Left renal pelvis (tissue), 4 donors: Measurements from ENCODE around the gene SLC25A12. TPM values are rescaled to one million over a fixed set of nuclear protein-coding genes. Genes with fewer than 3 reads are reported as not detected.
A peak's percentile ranks its signal among the peaks of the same experiment; 100 is the strongest.

Experiments
- DNase-seq, 4 donors: peaks; one replicate each; pipeline ENCODE4 v3.0.0-alpha.2; 2013; ENCODE audit warnings: low read depth in 4 of 4, low spot score in 3 of 4
- polyA plus RNA-seq, 4 donors: library from polyadenylated mRNA; unstranded; fragments of 120-200 nt; gene quantifications; one replicate each; pipeline ENCODE4 v1.2.1, GENCODE V29; 2013; ENCODE audit not compliant: insufficient read length in 4 of 4

SLC25A12 gene
- polyA plus RNA-seq, 4 donors: 22.4 to 28.9 (median 26.6) TPM

DNA sequence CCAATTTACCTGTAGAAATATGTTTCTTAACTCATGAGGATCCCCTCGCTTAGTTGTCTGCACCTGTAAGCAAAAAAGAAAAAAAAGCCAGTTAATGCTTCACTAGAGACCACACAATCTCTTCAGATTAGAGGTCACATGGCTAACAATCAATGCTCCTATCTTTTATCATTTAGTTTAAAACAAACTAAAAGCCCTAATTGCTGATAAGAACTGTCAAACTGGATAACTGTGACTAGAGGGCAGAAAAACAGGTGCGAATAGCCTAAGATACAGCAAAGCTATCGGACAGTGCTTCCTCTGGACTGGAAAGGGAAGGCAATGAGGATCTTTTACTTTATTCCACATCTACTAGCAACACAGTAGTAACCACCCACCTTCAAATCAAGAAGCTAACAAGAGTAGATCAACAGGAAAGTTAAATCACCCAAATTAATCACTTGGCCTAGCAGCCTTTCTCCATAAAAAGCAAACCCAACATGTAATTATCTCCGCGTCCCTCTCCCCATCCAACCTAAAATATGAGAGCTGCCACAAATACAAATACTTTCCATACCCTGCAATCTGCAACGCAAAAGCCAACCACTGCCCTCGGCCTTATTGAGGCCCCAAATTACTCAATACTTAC is 734 bp downstream of the SLC25A12 start:
- DNase-seq: no peak

DNA sequence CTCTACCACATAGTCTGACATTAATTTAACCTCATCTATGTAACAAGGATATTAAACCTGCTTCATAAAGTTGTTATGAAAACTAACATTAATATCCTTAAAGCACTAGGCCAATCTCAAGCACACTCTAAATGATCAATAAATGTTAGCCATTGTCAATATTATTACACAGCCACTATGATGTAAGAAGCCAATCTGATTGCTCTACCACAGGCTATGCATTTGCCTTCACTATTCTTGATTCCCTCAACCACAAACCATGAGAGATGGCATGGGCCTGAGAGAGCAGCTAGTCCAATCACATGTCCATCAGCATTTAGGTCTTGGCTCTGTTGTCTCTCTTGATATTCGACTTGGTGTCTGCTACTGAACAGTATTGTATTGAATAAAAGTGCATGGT is 4.2 kb downstream of the SLC25A12 start:
- no peak for DNase-seq

DNA sequence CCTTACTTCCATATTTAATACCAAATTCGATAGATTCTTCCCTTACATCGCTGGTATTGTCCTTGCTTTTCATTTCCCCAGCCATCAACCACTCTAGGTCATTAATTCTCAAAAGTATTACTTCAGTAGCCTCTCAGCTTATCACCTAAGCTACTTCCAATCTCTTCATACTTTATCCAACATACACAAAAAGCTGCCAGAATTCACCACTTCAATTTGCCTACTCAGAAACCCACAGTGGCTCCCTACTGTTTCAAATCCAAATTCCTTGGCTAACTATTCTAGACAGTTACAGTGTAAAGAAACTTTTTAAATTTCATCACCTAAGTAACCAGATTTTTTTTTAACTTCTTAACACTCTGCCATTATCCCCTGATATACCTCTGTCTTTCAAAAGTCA is 4.7 kb downstream of the SLC25A12 start:
- DNase-seq: no peak

DNA sequence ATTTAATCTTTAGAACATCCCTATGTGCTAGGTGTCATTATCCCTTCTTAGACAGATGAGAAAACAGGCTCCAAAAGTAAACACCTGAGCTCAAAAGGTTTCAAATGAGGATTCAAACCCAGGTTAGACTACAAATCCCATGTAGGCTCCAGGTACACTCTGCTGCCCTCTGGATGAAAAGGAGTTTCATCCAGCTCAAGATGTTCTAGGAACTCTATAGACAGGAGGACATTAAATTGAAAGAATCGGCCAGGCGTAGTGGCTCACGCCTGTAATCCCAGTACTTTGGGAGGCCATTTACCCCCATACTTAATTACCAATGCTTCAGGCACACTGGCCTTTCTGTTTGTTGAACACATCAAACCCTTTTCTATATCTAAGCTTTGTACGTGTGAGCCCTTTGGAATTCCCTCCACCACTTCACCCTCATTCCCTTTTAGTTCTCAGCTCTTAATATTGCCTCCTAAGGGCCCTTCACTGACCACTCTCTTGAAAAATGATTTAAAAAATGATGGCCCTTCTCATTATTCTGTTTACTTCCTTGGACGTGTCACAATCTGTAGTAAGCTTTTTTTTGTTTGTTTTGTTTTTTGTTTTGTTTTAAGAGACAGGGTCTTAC is 10.7 kb downstream of the SLC25A12 start:
- no peak for DNase-seq

DNA sequence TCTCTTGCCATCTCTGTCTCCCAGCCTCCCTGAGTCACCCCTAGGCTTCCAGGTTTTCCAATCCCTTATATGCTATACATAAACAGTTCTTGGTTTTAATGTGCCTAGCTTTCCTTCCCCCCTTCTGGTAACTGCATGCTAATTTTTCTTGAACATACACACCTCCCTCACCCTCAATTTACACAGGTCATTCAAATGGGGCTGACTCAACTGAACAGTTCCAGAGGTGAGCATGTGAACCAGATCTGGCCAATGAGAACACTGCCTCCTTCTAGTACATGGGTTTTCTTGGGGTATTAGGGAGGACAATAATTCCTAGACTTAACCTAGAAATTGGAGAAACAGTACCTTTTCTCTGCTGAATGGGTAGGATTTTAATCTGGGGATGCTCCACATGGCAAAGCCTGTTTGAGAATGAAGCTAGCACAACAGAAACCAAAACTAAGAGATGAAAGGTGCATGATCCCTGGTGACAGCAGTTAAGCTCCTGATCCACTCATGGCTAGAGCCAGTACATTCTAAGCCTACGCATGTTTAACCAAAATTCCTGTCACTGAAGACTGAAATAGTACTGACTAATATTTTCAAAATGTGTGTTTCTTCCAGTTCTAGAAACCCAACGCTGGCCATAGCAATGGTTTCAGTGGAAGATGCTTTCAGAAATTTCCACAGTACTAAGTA is 11.8 kb downstream of the SLC25A12 start:
- no peak for DNase-seq

DNA sequence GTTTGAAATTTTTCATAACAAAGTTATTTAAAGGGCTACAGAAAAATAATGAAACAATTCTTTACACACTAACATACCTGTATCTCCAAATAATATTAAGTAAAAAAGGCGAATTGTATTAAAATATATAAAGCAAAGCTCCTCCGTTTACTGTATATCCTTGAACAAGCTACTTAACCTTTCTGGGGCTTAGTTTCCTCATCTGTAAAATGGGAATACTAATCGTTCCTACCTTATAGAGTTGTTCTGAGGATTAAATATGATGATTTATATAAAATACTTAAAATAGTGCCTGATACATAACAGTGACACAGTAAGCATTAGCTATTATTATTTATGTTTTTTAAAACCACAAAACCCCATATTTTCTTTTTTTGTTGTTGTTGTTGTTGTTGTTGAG is 13.3 kb downstream of the SLC25A12 start:
- DNase-seq: no peak

DNA sequence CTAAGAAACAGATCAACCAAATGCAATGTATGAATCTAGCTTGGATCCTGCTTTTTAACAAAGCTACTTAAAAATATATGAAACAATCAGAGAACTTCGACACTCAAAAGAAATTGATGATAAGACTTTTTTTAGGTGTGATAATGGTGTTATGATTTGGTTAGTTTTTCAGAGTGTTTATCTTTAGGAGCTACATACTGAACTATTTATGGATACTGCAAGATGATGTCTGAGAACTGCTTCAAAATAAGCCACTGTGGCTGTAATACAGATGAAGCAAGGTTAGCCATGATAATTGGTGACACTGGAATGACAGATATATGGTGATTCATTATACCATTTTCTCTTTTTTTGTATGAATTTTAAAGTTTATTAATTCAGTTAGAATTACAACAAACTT is 14.2 kb downstream of the SLC25A12 start:
- DNase-seq: no peak

DNA sequence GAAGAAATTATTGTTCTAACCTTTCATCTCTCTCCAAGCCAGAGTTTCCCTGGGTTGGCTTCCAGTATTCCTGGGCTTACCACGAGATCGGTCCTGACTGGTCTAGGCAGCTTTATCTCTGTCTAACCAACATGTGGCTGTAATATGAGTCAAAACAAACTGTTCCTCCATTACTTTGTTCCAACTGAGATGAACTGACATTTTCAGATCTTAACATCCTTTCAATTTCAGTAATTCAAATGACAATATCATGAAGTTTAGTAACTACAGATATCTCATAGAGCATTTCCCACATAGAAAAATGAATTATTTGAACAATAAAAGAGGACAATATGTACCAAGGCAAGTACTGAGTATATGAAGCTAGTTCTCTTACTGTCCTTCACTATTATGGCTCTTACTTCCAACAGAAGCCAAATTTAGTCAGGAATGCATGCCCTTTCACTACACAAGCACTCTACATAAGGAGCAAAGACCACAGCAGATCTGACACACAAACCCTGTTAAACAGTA is 15.5 kb downstream of the SLC25A12 start:
- DNase-seq: no peak

DNA sequence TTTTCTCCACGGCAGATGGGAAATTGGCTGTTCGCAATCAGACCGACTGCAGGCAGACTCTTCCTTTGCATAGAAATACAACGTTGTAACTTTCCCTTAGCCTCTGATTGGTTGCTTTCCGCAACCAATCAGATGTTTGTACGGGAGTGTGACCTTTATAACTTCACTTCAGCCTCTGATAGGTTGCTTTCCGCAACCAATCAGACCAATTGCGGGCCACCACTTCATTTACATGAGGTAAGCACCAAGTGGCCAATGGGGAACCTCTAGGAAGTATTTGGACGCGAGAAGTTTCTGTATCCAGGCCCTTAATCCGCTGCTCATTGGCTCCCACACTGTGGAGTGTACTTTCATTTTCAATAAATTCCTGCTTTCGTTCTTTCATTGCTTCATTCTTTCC is 19.1 kb downstream of the SLC25A12 start:
- no peak for DNase-seq

DNA sequence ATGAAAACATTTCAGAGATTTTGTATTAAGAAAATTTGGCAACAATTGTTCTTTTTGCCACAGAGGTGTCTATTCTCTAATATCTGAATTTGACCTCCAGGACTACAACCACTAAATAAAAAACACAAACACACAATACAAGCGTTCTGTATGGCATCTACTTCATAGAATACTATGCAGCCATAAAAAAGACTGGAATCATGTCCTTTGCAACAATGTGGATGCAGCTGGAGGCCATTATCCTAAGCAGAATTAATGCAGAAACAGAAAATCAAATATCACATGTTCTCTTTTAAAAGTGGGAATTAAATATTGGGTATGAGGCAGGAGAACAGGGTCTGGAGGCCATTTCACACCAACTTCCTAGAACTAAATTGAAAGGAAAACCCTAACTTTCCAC is 19.5 kb downstream of the SLC25A12 start:
- no peak for DNase-seq

DNA sequence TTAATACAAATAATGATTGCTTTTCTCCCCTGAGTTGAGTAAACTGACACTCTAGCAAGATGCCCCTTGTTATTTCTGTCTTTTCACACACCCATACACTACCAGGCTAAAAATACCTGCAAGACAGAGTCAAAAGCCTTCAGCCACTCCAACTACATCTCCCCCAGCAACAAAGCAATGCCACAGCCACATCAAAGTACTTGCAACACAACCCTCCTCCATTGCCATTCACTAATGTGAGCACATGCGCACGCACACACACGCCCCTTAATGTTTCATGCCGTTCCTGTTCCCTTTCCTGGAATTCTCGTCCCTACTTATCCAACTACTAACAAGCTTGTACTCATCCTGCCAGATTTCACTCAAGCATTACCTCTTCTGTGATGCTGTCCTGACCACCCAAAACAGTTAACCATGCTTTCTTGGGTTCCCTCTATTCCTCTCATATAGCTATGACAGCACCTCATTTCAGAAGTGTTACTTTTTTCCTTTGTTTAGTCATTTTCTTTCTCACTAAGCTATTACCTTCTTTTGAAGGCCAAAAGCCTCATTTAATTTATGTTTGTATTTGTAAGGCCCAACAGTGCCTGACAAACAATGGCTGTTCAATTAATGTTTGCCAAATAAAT is 29.6 kb downstream of the SLC25A12 start:
- no peak for DNase-seq

DNA sequence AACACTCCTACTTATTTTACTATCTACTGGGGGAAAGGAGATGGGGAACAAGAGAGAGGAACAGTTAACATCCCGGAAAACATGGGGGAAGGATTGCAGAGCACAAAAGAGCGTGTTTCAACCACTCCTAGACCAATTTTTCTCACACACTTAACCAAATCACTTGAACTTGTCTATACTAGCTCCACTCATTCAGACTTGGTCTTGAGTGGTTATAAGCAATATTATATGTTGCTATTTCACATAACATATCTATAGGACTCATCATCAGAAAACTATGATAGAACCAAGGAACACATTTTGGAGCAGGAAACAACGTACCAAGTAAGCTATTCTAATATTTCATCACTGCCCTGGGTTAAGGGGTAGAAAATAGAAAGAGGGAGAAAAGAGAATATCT is 31.5 kb downstream of the SLC25A12 start:
- DNase-seq: no peak

DNA sequence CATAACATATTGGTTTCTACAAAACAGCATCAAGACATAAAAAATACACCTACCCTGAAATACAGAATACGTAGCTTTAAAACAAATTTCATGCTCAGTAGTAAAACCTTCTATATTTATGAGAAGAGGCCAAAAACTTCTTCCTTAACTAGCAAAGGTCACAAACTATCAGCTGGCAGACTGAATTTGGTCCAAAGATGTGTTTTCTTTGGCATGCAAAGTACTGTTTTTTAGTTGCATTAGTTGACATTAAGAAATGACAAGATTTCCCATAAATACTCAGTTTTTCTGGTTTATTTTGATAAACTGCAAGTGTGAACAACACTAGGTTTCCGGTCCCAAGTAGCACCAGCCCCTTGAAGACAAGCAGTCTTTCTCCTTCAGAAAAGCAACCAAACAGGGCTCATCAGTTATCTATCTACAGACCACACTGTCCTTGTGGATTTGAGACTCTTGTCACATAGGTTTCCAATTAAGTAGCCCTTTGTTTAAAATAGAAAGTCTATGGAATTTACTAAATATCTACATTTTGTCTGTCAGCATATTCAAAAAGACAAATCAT is 35.6 kb downstream of the SLC25A12 start:
- DNase-seq: peak in 1 of 4 donors; percentile 5

DNA sequence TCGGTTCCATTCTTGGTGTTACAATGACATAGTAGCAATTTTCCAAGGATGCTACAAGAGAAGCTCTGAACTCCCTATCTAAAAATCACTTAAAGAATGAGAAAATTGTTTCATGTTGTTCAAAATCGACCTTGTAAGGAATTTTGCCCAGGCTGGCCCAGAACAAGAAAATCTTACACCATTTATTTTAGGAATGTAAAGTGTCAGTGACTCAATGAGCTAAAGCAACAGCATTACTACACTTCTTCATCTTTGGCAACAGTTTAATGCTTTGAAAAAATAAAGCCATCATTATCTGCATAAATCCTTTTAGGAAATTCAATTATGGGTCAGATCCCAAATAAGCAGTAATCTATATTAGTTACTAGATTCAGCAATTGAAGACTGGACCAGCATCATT is 38.6 kb downstream of the SLC25A12 start:
- no peak for DNase-seq

DNA sequence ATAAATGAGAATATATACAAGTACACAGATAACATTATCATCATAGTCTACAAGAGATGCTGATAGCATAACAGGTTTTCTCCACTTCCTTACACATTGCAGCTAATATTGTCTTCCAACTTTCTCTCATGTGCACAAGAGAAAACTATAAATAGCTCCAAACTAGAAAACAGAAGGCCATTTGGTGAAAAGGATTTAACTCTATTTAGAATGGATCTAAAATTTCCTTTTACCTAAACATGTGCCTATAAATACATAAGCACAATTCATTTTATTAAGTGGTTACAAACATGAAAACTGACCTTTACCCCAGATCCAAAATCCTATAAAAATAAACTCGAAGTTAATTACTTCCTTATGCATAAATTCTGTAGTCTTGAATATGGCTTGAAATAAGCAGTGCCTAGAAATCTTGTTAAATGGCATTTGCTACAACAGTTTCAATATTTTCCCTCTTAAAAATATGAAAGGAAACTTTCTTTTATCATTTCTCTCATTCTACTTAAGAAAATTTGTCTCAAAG is 41.6 kb downstream of the SLC25A12 start:
- no peak for DNase-seq

DNA sequence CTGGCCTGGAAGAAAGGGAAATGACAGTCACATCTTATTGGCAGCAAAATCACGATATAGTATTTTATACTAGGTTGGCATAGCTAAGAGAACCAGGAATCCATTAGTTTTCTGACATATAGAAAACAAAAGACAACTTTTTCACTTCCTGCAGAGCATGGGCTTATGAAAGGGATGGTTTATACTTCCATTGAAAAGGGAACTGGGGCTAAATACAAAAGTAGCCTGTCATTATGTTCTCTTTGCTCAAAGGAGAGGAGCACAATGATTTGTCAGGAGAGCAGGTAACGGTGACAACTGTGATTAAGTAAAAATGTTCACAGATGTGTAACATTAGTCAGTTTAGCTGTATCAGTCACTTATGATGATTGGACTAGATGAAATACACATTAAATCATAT is 46.4 kb downstream of the SLC25A12 start:
- no peak for DNase-seq

DNA sequence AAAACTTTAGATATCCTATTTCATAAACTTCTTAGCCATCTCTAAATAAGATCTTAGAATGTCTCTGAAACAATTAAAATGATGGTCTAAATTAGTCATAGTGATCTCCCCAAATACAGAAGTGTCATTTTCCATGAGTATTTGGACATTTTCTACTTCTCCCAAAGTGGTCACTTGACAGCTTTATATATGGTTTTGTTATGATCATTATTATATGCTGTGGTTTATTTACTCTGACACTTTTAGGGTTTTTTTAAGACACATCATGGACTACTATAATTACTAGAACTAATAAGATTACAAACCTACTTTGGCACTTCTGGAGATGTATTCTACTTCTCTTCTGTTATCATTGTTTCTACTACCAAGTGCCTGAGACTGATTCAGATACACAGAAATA is 47.1 kb downstream of the SLC25A12 start:
- DNase-seq: no peak

DNA sequence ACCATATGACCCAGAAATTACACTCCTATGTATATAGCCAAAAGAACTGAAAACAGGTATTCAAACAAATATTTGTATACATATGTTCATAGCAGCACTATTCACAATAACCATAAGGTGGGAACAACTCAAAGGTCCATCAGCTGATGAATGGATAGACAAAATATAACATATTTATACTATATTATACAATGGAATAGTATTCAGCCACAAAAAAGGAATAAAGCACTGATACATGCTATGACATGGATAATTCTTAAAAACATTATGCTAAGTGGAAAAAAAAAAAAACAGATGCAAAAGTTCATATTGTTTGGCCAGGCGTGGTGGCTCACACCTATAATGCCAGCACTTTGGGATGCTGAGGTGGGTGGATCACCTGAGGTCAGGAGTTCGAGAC is 52.0 kb downstream of the SLC25A12 start:
- DNase-seq: no peak

DNA sequence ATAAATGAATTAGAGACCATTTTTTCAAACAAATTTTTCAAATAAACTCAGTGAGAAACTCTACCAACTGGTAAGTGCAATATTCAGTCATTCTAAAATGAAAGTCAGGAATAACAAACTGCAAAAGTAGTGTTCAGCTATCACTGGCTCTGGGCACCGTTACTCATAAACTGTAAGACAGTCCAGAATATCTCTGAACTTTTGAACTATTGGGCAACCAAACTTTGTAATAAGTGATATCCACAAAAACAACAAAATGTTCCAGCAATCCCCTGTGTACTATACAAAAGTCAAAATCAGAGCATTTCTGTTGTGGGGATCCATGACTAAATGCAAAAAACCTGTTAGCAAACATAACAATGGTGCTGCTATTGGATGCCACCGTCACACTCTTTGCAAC is 56.3 kb downstream of the SLC25A12 start:
- DNase-seq: no peak

DNA sequence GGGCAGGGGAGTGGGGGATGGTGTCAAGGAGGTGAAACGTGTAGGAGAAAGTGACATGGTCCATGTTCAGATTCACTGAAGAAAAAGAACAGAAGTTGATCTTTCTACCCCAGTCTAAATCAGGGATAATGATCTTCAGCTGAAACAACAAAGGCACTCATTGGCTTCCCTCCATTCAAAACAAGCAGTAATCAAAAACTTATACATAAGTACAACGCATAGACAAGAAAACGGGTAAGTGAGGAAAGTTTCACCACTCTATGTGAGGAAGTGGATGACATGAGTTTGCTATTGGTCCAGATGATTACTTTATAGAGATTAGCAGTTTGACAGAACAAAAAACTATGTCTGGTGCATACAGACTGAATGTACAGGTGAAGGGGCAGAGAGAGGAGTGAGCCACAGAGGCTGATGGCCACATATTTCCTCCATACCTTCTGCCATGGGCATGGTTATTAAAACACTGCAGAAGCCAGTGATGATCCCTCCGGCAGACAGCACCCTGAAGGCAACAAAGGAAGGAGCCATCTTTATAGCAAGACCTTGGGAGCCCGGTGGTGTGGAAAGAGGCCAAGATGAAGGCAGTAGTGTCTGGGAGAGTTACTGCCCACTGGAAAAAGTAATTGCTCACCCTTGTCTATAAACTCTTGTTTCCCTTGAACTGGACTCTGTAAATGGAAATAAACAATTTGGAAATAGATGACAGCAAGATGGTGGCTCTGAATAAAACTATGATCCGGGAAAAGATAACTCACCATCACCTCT is 57.7 kb downstream of the SLC25A12 start:
- no peak for DNase-seq
